Liver (tissue), 3 donors: Measurements from ENCODE around the gene CEP135.

Experiments
- EGR1 ChIP-seq, 2 donors: IDR thresholded peaks; 2 replicates each; pipeline ENCODE4 v1.6.1; 2016 to 2018; ENCODE audit warnings: antibody characterized with exemption in 2 of 2, low read depth in 2 of 2
- HNF4G ChIP-seq: IDR thresholded peaks from 2 replicates; pipeline ENCODE4 v1.6.1; 2016; ENCODE audit warnings: antibody characterized with exemption
- JUND ChIP-seq, 2 donors: IDR thresholded peaks; 2 replicates each; pipeline ENCODE4 v1.6.1; 2016; ENCODE audit warnings: antibody characterized with exemption in 2 of 2
- SP1 ChIP-seq: IDR thresholded peaks from 2 replicates; pipeline ENCODE4 v1.6.1; 2018; ENCODE audit warnings: antibody characterized with exemption, mild to moderate bottlenecking
- YY1 ChIP-seq: IDR thresholded peaks from 2 replicates; pipeline ENCODE4 v1.6.1; 2016; ENCODE audit warnings: antibody characterized with exemption, mild to moderate bottlenecking
- TF ChIP-seq, protein P1 (sequence below): IDR thresholded peaks from 2 replicates; pipeline ENCODE4 v1.6.1; 2016; ENCODE audit warnings: antibody characterized with exemption
- TF ChIP-seq, protein P2 (sequence below): fragments of 150-350 bp; IDR thresholded peaks from 2 replicates; pipeline ENCODE4 v1.5.1; 2017; ENCODE audit warnings: improper control_type of control experiment, low read depth, low read length; ENCODE audit not compliant: missing input control
- donor health status: healthy.
- donor health status: healthy.

DNA sequence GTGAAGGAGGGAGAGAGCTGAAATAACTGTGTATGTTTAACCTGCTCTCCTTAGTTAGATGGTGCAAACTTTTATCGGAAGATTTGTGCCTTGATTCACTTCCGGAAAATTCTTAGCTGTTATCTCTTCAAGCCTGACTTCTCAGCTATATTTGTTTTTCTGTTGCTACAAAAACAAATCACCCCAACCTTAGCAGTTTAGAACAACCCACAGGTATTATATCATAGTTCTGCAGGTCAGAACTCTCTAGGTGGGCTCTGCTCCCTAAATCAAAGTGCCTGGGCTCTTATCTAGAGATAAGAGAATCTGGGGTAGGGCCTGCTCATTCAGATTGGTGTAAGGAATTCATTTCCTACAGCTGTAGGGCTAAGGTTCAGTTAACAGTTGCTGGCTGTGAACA, 15.1 kb upstream of the CEP135 start:
- TF ChIP-seq SP1, result no peak
- TF ChIP-seq EGR1 (IDR thresholded peaks at IDR 0.05; ENCODE audit: low read depth in 2 of 2), result no peak
- TF ChIP-seq, protein P1, sequence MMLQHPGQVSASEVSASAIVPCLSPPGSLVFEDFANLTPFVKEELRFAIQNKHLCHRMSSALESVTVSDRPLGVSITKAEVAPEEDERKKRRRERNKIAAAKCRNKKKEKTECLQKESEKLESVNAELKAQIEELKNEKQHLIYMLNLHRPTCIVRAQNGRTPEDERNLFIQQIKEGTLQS, result no peak
- TF ChIP-seq, protein P2, sequence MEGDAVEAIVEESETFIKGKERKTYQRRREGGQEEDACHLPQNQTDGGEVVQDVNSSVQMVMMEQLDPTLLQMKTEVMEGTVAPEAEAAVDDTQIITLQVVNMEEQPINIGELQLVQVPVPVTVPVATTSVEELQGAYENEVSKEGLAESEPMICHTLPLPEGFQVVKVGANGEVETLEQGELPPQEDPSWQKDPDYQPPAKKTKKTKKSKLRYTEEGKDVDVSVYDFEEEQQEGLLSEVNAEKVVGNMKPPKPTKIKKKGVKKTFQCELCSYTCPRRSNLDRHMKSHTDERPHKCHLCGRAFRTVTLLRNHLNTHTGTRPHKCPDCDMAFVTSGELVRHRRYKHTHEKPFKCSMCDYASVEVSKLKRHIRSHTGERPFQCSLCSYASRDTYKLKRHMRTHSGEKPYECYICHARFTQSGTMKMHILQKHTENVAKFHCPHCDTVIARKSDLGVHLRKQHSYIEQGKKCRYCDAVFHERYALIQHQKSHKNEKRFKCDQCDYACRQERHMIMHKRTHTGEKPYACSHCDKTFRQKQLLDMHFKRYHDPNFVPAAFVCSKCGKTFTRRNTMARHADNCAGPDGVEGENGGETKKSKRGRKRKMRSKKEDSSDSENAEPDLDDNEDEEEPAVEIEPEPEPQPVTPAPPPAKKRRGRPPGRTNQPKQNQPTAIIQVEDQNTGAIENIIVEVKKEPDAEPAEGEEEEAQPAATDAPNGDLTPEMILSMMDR, result no peak
- no peak for TF ChIP-seq JUND (IDR thresholded peaks at IDR 0.05)
- TF ChIP-seq YY1, result no peak
- no peak for TF ChIP-seq HNF4G
